Activated T-helper 2 cell treated with anti-CD3 and anti-CD28 coated beads, Interferon-gamma antibody, Interleukin-2, Interleukin-4, amounts not matched to agents 10 μg/mL and 5 μg/mL and 100 μg/mL, durations not matched to agents 14 hours and 24 hours and 36 hours (primary cell): ENCODE measurements around the gene TOP2B. TPM values are rescaled to one million over a fixed set of nuclear protein-coding genes. Genes with fewer than 3 reads are reported as not detected.

Source experiments
- DNase-seq: peaks from one replicate; pipeline ENCODE4 v3.0.0; 2021; ENCODE audit warnings: low spot score
- H3K27ac Mint-ChIP-seq: one replicate; pipeline ENCODE4 v1.8.0; 2021; ENCODE audit warnings: mixed read lengths
- H3K27me3 Mint-ChIP-seq: one replicate; pipeline ENCODE4 v1.8.0; 2021; ENCODE audit warnings: low read depth, mixed read lengths
- H3K36me3 Mint-ChIP-seq: one replicate; pipeline ENCODE4 v1.8.0; 2021; ENCODE audit warnings: low read depth, mixed read lengths
- H3K4me1 Mint-ChIP-seq: one replicate; pipeline ENCODE4 v1.8.0; 2021; ENCODE audit warnings: low read depth, mixed read lengths
- H3K4me3 Mint-ChIP-seq: one replicate; pipeline ENCODE4 v1.8.0; 2021; ENCODE audit warnings: low read depth, mild to moderate bottlenecking, moderate library complexity, mixed read lengths
- H3K9me3 Mint-ChIP-seq: one replicate; pipeline ENCODE4 v1.8.0; 2021; ENCODE audit warnings: mixed read lengths
- intact Hi-C: fragments of 100-400 bp; cut with micrococcal nuclease; formaldehyde crosslinking; loops from one replicate; pipeline ENCODE4 v1.15.1; 2023
- total RNA-seq: library from RNA; stranded (reverse); gene quantifications from 2 replicates; pipeline ENCODE4 v1.2.3, GENCODE V29; 2022

Gene TOP2B
- total RNA-seq, 1 donor from 2014 or later: 167 TPM

- Mint-ChIP-seq H3K4me1 (no peaks in the 10 kb centered on the region), H3K9me3 (no peaks in the 10 kb centered on the region), H3K4me3 (no peak overlapping the region), H3K27ac (no peak overlapping the region), H3K36me3 (peaks cover 47% of the 10 kb centered on the region), H3K27me3 (no peaks in the 10 kb centered on the region)
- intact Hi-C loops: loop anchor here (10.0 kb wide), 1 partner anchor 823 kb away; no protein-coding TSS in a partner anchor
- DNase-seq: no peak
Measured at GRCh38 chr3:25597535-25598101, 67.1 kb downstream of the TOP2B start.

- H3K4me3 Mint-ChIP-seq: no peak overlapping the region
- H3K4me1 Mint-ChIP-seq: no peaks in the 10 kb centered on the region
Measured at GRCh38 chr3:25594007-25594502, 70.7 kb downstream of the TOP2B start.

DNA sequence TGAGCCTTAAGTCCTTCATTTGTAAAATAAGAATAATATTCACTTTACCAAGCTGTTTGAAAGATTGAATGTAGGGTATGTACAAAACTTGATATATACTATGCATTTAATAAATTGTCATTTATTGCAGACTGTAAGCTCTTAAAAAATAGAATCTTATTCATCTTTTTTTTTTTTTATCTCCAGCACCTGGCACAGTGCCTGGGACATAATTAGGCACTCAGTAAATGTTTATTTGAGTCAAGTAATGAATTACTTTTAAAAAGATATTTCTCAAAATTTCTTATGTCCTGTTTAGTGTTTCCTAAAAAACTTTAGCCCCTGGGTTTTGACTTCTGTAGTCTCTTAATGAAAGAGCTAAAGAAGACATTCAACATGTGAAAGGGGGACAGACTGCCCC is 71.7 kb downstream of the TOP2B start:
- Mint-ChIP-seq H3K4me1 (no peaks in the 10 kb centered on the region), H3K27me3 (no peaks in the 10 kb centered on the region), H3K36me3 (peaks cover 15% of the 10 kb centered on the region), H3K27ac (no peak overlapping the region), H3K4me3 (no peak overlapping the region), H3K9me3 (no peaks in the 10 kb centered on the region)
- intact Hi-C loops: loop anchor here (10.0 kb wide), 1 partner anchor 818 kb away; no protein-coding TSS in a partner anchor
- no peak for DNase-seq

More at GRCh38 chr3:25594007-25594502, 70.7 kb downstream of the TOP2B start:
- Mint-ChIP-seq H3K9me3 (no peaks in the 10 kb centered on the region), H3K27ac (no peak overlapping the region), H3K36me3 (peaks cover 24% of the 10 kb centered on the region), H3K27me3 (no peaks in the 10 kb centered on the region)
- no peak for DNase-seq
- intact Hi-C loops: loop anchor here (10.0 kb wide), 1 partner anchor 819 kb away; no protein-coding TSS in a partner anchor

DNA sequence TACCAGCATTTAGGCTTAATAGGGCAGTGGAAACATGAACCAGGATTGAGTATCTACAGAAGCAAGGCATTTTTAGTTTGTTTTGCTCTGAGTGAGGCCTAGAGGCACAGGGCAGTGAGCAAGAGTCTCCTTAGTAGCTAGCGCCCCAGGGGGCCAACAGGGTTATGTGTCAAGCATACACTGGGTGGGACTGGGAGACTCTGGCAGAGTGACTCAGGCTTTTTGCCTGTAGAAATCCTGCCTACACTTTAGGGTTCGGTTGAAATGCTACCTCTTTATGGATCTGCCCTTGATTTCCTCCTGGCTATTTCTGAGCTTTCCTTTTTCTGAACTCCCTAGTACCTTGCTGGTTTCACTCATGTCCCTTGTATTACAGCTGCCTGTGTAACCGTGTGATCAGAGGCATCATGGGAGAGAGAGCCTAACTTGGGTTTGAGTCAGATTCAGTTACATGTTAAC is 72.2 kb downstream of the TOP2B start:
- DNase-seq: no peak

DNA sequence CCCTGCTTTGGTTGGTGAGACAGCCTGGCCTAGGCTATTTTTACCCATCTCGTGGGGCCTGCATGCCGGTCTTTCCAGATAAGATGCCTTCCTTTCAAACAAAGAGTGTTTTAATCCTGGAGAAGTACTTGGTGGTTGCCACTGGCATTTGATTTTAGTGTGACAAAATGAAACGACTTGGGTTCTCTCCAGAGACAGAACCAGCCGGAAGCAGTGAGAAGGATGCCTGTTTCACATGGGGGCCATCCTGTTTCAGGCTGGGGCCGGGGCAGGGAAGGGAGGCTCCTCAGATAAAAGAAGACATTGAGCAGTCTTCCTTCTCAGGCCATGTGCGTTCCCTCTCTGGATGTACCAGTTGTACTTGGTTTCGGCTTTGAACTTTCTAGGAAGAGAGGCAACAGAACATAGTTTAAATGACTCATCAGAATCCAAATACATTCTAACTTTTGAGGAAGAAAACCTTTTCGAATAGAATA is 74.9 kb downstream of the TOP2B start:
- H3K4me3 Mint-ChIP-seq: no peak overlapping the region
- no peaks in the 10 kb centered on the region for H3K9me3 Mint-ChIP-seq
- H3K36me3 Mint-ChIP-seq: no peaks in the 10 kb centered on the region
- intact Hi-C loops: loop anchor here (10.0 kb wide), 1 partner anchor 815 kb away; no protein-coding TSS in a partner anchor
- H3K27ac Mint-ChIP-seq: no peak overlapping the region
- DNase-seq: no peak
- H3K4me1 Mint-ChIP-seq: no peaks in the 10 kb centered on the region
- no peaks in the 10 kb centered on the region for H3K27me3 Mint-ChIP-seq

More for the DNA sequence above, 72.2 kb downstream of the TOP2B start:
- no peak overlapping the region for H3K27ac Mint-ChIP-seq
- H3K36me3 Mint-ChIP-seq: peaks cover 11% of the 10 kb centered on the region
- no peaks in the 10 kb centered on the region for H3K9me3 Mint-ChIP-seq
- no peaks in the 10 kb centered on the region for H3K4me1 Mint-ChIP-seq
- no peaks in the 10 kb centered on the region for H3K27me3 Mint-ChIP-seq
- no peak overlapping the region for H3K4me3 Mint-ChIP-seq
- intact Hi-C loops: loop anchor here (10.0 kb wide), 1 partner anchor 818 kb away; no protein-coding TSS in a partner anchor

- intact Hi-C loops: no loop called here
- no peaks in the 10 kb centered on the region for H3K27me3 Mint-ChIP-seq
- no peaks in the 10 kb centered on the region for H3K9me3 Mint-ChIP-seq
- H3K36me3 Mint-ChIP-seq: no peaks in the 10 kb centered on the region
- no peaks in the 10 kb centered on the region for H3K4me1 Mint-ChIP-seq
- no peak overlapping the region for H3K4me3 Mint-ChIP-seq
- no peak overlapping the region for H3K27ac Mint-ChIP-seq
- no peak for DNase-seq
Measured at GRCh38 chr3:25589104-25589782, 75.5 kb downstream of the TOP2B start.

DNA sequence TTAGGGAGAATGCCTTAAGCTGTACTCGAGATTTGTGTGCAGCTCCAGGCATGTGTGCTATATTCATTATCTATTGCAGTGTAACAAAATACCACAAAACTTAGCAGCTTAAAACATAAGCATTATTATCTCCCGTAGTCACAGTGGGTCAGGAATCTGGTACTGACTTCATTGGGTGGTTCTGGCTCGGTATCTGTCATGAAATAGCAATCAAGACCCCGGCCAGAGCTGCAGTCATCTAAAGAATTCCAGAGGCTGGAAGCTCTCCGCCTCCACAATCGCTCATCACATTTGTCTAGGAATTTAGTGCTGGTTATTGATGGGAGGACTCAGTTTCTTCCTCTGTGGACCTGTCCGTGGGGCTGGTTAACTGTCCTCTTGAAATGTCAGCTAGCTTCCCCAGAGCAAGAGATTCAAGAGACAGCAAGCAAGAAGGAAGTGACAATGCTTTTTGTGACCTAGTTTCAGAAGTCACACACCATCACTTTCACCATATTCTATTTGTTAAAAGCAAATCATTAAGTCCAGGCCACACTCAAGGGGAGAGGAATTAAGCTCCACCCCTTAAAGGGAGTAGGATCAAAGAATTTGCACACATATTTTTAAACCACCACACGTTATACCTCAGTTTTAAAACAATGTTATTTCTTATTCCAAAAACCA is 76.1 kb downstream of the TOP2B start:
- Mint-ChIP-seq H3K9me3 (no peaks in the 10 kb centered on the region), H3K4me1 (no peaks in the 10 kb centered on the region), H3K27ac (no peak overlapping the region), H3K27me3 (no peaks in the 10 kb centered on the region), H3K4me3 (no peak overlapping the region), H3K36me3 (no peaks in the 10 kb centered on the region)
- intact Hi-C loops: no loop called here
- no peak for DNase-seq

- no peak overlapping the region for H3K27ac Mint-ChIP-seq
- H3K4me1 Mint-ChIP-seq: no peaks in the 10 kb centered on the region
- H3K9me3 Mint-ChIP-seq: no peaks in the 10 kb centered on the region
- H3K27me3 Mint-ChIP-seq: no peaks in the 10 kb centered on the region
- no peak for DNase-seq
- H3K4me3 Mint-ChIP-seq: no peak overlapping the region
- intact Hi-C loops: no loop called here
- H3K36me3 Mint-ChIP-seq: no peaks in the 10 kb centered on the region
Measured at GRCh38 chr3:25587975-25588374, 76.7 kb downstream of the TOP2B start.

DNA sequence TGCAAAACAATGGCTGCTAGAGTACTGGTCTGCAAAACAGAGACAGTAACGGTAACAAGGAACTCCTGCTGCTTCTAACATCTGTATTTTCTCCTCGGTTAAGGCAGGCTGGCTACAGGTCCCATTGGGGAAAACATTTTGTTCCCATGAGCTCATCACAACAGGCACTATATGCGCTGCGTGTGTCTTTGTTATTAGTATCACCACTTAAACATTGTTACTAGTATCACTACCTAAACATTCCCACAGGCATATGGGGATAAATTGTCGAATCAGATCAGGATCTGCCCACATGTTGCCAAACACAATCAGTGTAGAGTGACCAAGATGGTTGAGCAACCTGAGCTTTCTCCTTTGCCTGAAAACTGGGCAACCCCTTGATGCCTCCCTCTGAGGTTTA is 77.2 kb downstream of the TOP2B start:
- no peak for DNase-seq
- H3K4me3 Mint-ChIP-seq: no peak overlapping the region
- no peaks in the 10 kb centered on the region for H3K27me3 Mint-ChIP-seq
- H3K4me1 Mint-ChIP-seq: no peaks in the 10 kb centered on the region
- H3K9me3 Mint-ChIP-seq: no peaks in the 10 kb centered on the region
- intact Hi-C loops: no loop called here
- H3K27ac Mint-ChIP-seq: no peak overlapping the region
- no peaks in the 10 kb centered on the region for H3K36me3 Mint-ChIP-seq

DNA sequence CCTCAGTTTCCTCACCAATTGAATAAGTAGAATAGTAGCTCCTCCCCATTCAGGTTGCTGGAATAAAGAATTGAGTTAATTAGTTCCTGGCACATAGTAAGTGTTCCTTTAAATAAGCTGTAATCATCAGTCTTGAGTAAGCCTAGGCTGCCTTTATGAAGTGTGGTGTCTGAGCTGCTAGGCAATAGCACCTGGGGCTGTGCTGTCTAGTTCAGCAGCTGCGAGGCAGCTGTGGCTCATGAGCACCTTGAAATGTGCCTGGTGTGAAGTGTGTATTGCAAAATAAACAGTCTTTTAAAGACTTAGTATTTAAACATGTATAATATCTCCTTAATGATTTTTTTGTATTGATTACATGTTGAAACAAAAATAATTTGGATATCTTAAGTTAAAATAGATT is 77.6 kb downstream of the TOP2B start:
- Mint-ChIP-seq H3K4me3 (no peak overlapping the region), H3K27me3 (no peaks in the 10 kb centered on the region), H3K4me1 (no peaks in the 10 kb centered on the region), H3K36me3 (no peaks in the 10 kb centered on the region), H3K9me3 (no peaks in the 10 kb centered on the region), H3K27ac (no peak overlapping the region)
- no peak for DNase-seq
- intact Hi-C loops: no loop called here

GRCh38 chr3:25586553-25586952 is 78.2 kb downstream of the TOP2B start:
- no peaks in the 10 kb centered on the region for H3K9me3 Mint-ChIP-seq
- no peaks in the 10 kb centered on the region for H3K36me3 Mint-ChIP-seq
- H3K4me1 Mint-ChIP-seq: no peaks in the 10 kb centered on the region
- DNase-seq: no peak
- no peaks in the 10 kb centered on the region for H3K27me3 Mint-ChIP-seq
- H3K4me3 Mint-ChIP-seq: no peak overlapping the region
- H3K27ac Mint-ChIP-seq: no peak overlapping the region
- intact Hi-C loops: no loop called here

- H3K27me3 Mint-ChIP-seq: no peaks in the 10 kb centered on the region
- H3K4me1 Mint-ChIP-seq: no peaks in the 10 kb centered on the region
- DNase-seq: no peak
- H3K36me3 Mint-ChIP-seq: no peaks in the 10 kb centered on the region
- intact Hi-C loops: no loop called here
- H3K4me3 Mint-ChIP-seq: no peak overlapping the region
- H3K9me3 Mint-ChIP-seq: no peaks in the 10 kb centered on the region
- no peak overlapping the region for H3K27ac Mint-ChIP-seq
Measured at GRCh38 chr3:25586167-25586505, 78.6 kb downstream of the TOP2B start.
